Stimulated activated memory B cell treated with anti-CD40 and anti-IgM and Interleukin-4, amounts not matched to agents 10 μg/mL and 1 μg/mL and 100 μg/mL, for 72 hours (primary cell): ENCODE measurements around the gene OSGEPL1.
A peak's percentile ranks its signal among the peaks of the same experiment; 100 is the strongest.

ENCODE experiments used
- ATAC-seq: fragments of 150-1000 bp; cut with Tn5 transposase; 2 replicates; pipeline ENCODE4 v1.10.0; 2021
- H3K27ac Mint-ChIP-seq: one replicate; pipeline ENCODE4 v1.8.0; 2022; ENCODE audit warnings: mild to moderate bottlenecking, mixed read lengths
- H3K27me3 Mint-ChIP-seq: one replicate; pipeline ENCODE4 v1.8.0; 2022; ENCODE audit warnings: mixed read lengths
- H3K36me3 Mint-ChIP-seq: one replicate; pipeline ENCODE4 v1.8.0; 2022; ENCODE audit warnings: mixed read lengths
- H3K4me1 Mint-ChIP-seq: one replicate; pipeline ENCODE4 v1.8.0; 2022; ENCODE audit warnings: mixed read lengths
- H3K4me3 Mint-ChIP-seq: one replicate; pipeline ENCODE4 v1.8.0; 2022; ENCODE audit warnings: mild to moderate bottlenecking, moderate library complexity, mixed read lengths
- H3K9me3 Mint-ChIP-seq: one replicate; pipeline ENCODE4 v1.8.0; 2022; ENCODE audit warnings: mixed read lengths

Gene OSGEPL1

GRCh38 chr2:189762551-189763298 lies at the start of gene OSGEPL1:
OSGEPL1 (minus strand) TSS chr2:189762792; CDS start chr2:189761640, 1,152 bp downstream.
- Mint-ChIP-seq H3K27me3 (no peaks in the 10 kb centered on the region), H3K4me1 (peaks cover 7% of the 10 kb centered on the region), H3K36me3 (peaks cover 10% of the 10 kb centered on the region), H3K9me3 (no peaks in the 10 kb centered on the region), H3K27ac (peak within 1 kb of the TSS; percentile 97), H3K4me3 (peak within 1 kb of the TSS; percentile 94)
- ATAC-seq = peak; percentile 99

- Mint-ChIP-seq H3K4me3 (no peak overlapping the region), H3K9me3 (no peaks in the 10 kb centered on the region), H3K27me3 (no peaks in the 10 kb centered on the region), H3K4me1 (no peaks in the 10 kb centered on the region), H3K27ac (no peak overlapping the region), H3K36me3 (peaks cover 27% of the 10 kb centered on the region)
- ATAC-seq = no peak
Measured at GRCh38 chr2:189803431-189803830, 40.8 kb upstream of the OSGEPL1 start.

GRCh38 chr2:189802396-189802912 lies 39.9 kb upstream of the OSGEPL1 start:
- ATAC-seq = no peak
- Mint-ChIP-seq H3K9me3 (no peaks in the 10 kb centered on the region), H3K27me3 (no peaks in the 10 kb centered on the region), H3K4me3 (no peak overlapping the region), H3K27ac (no peak overlapping the region), H3K4me1 (no peaks in the 10 kb centered on the region), H3K36me3 (peaks cover 33% of the 10 kb centered on the region)

GRCh38 chr2:189799531-189799930 lies 36.9 kb upstream of the OSGEPL1 start:
- no peaks in the 10 kb centered on the region for H3K9me3 Mint-ChIP-seq
- no peak for ATAC-seq
- H3K4me1 Mint-ChIP-seq = no peaks in the 10 kb centered on the region
- no peaks in the 10 kb centered on the region for H3K27me3 Mint-ChIP-seq
- no peak overlapping the region for H3K4me3 Mint-ChIP-seq
- H3K27ac Mint-ChIP-seq = no peak overlapping the region
- H3K36me3 Mint-ChIP-seq = peaks cover 33% of the 10 kb centered on the region

GRCh38 chr2:189799030-189799331 lies 36.4 kb upstream of the OSGEPL1 start:
- Mint-ChIP-seq H3K4me1 (no peaks in the 10 kb centered on the region), H3K9me3 (no peaks in the 10 kb centered on the region), H3K27ac (no peak overlapping the region), H3K4me3 (no peak overlapping the region), H3K36me3 (peaks cover 33% of the 10 kb centered on the region), H3K27me3 (no peaks in the 10 kb centered on the region)
- no peak for ATAC-seq

GRCh38 chr2:189798312-189799029 lies 35.9 kb upstream of the OSGEPL1 start:
- ATAC-seq = no peak
- H3K36me3 Mint-ChIP-seq = peaks cover 33% of the 10 kb centered on the region
- H3K9me3 Mint-ChIP-seq = no peaks in the 10 kb centered on the region
- H3K4me3 Mint-ChIP-seq = no peak overlapping the region
- no peaks in the 10 kb centered on the region for H3K27me3 Mint-ChIP-seq
- H3K4me1 Mint-ChIP-seq = no peaks in the 10 kb centered on the region
- no peak overlapping the region for H3K27ac Mint-ChIP-seq

- Mint-ChIP-seq H3K4me1 (no peaks in the 10 kb centered on the region), H3K4me3 (no peak overlapping the region), H3K36me3 (peaks cover 33% of the 10 kb centered on the region), H3K27me3 (no peaks in the 10 kb centered on the region), H3K27ac (no peak overlapping the region), H3K9me3 (no peaks in the 10 kb centered on the region)
- no peak for ATAC-seq
Measured at GRCh38 chr2:189797902-189798301, 35.3 kb upstream of the OSGEPL1 start.

GRCh38 chr2:189794310-189794709 lies 31.7 kb upstream of the OSGEPL1 start:
- no peak overlapping the region for H3K4me3 Mint-ChIP-seq
- H3K9me3 Mint-ChIP-seq = no peaks in the 10 kb centered on the region
- peaks cover 23% of the 10 kb centered on the region for H3K36me3 Mint-ChIP-seq
- H3K4me1 Mint-ChIP-seq = peaks cover 7% of the 10 kb centered on the region
- no peaks in the 10 kb centered on the region for H3K27me3 Mint-ChIP-seq
- ATAC-seq = no peak
- H3K27ac Mint-ChIP-seq = no peak overlapping the region

- ATAC-seq = no peak
- Mint-ChIP-seq H3K4me1 (peaks cover 14% of the 10 kb centered on the region), H3K9me3 (no peaks in the 10 kb centered on the region), H3K4me3 (no peak overlapping the region), H3K36me3 (peaks cover 20% of the 10 kb centered on the region), H3K27ac (no peak overlapping the region), H3K27me3 (no peaks in the 10 kb centered on the region)
Measured at GRCh38 chr2:189791338-189792042, 28.9 kb upstream of the OSGEPL1 start.

- peak within 1 kb of the TSS; percentile 91 for H3K4me3 Mint-ChIP-seq
- H3K27me3 Mint-ChIP-seq = no peaks in the 10 kb centered on the region
- H3K9me3 Mint-ChIP-seq = no peaks in the 10 kb centered on the region
- H3K27ac Mint-ChIP-seq = peak within 1 kb of the TSS; percentile 93
- peaks cover 34% of the 10 kb centered on the region for H3K36me3 Mint-ChIP-seq
- peaks cover 40% of the 10 kb centered on the region for H3K4me1 Mint-ChIP-seq
- peak; percentile 99 for ATAC-seq
Measured at GRCh38 chr2:189783927-189784867, 21.6 kb upstream of the OSGEPL1 start, which contains the start of the genes ORMDL1 and PMS1. ORMDL1 (minus strand) TSS chr2:189784339; CDS start chr2:189782595, 1,744 bp downstream. PMS1 (plus strand) TSS chr2:189784450; CDS start chr2:189791810, 7,360 bp downstream.

GRCh38 chr2:189783451-189783926 lies 20.9 kb upstream of the OSGEPL1 start:
- H3K4me1 Mint-ChIP-seq = peaks cover 40% of the 10 kb centered on the region
- H3K27me3 Mint-ChIP-seq = no peaks in the 10 kb centered on the region
- H3K9me3 Mint-ChIP-seq = no peaks in the 10 kb centered on the region
- peak overlapping the region; percentile 93 for H3K27ac Mint-ChIP-seq
- peak overlapping the region; percentile 91 for H3K4me3 Mint-ChIP-seq
- ATAC-seq = no peak
- peaks cover 41% of the 10 kb centered on the region for H3K36me3 Mint-ChIP-seq

GRCh38 chr2:189782221-189782671 lies 19.7 kb upstream of the OSGEPL1 start:
- Mint-ChIP-seq H3K27me3 (no peaks in the 10 kb centered on the region), H3K4me1 (peaks cover 32% of the 10 kb centered on the region), H3K4me3 (peak overlapping the region; percentile 61), H3K27ac (no peak overlapping the region), H3K9me3 (no peaks in the 10 kb centered on the region), H3K36me3 (peaks cover 44% of the 10 kb centered on the region)
- ATAC-seq = no peak

GRCh38 chr2:189772212-189772611 lies 9.6 kb upstream of the OSGEPL1 start:
- H3K4me3 Mint-ChIP-seq = no peak overlapping the region
- no peak overlapping the region for H3K27ac Mint-ChIP-seq
- no peaks in the 10 kb centered on the region for H3K9me3 Mint-ChIP-seq
- H3K27me3 Mint-ChIP-seq = no peaks in the 10 kb centered on the region
- H3K36me3 Mint-ChIP-seq = peaks cover 29% of the 10 kb centered on the region
- no peak for ATAC-seq
- no peaks in the 10 kb centered on the region for H3K4me1 Mint-ChIP-seq

GRCh38 chr2:189770590-189771322 lies 8.2 kb upstream of the OSGEPL1 start:
- Mint-ChIP-seq H3K36me3 (peaks cover 24% of the 10 kb centered on the region), H3K9me3 (no peaks in the 10 kb centered on the region), H3K4me3 (no peak overlapping the region), H3K27me3 (no peaks in the 10 kb centered on the region), H3K27ac (no peak overlapping the region), H3K4me1 (no peaks in the 10 kb centered on the region)
- ATAC-seq = no peak
